H1 (cell line): Measurements from ENCODE around the gene COX19.
"Not testable (repeated sequence)": the region's sequence is repeated elsewhere in the genome, so short reads cannot be mapped to it uniquely, and the experiment has no call there.

Experiments used
- TEAD4 ChIP-seq: IDR thresholded peaks from 2 replicates; pipeline ENCODE4 v1.6.1; 2012; ENCODE audit warnings: low read depth, low read length, inconsistent platforms, mixed read lengths
- TF ChIP-seq, protein P1 (sequence below), 3 experiments: IDR thresholded peaks; 1 replicate in 2 of 3; 2 replicates in 1 of 3; pipeline versions ENCODE4 v1.5.1 to v1.6.1; 2011; ENCODE audit warnings: low read length in 3 of 3, mild to moderate bottlenecking in 3 of 3, inconsistent platforms in 2 of 3, low read depth in 1 of 3, moderate library complexity in 1 of 3; ENCODE audit not compliant: insufficient read depth in 1 of 3; ENCODE audit errors: control extremely low read depth in 1 of 3

- not testable (repeated sequence) for TF ChIP-seq TEAD4
- TF ChIP-seq, protein P1, sequence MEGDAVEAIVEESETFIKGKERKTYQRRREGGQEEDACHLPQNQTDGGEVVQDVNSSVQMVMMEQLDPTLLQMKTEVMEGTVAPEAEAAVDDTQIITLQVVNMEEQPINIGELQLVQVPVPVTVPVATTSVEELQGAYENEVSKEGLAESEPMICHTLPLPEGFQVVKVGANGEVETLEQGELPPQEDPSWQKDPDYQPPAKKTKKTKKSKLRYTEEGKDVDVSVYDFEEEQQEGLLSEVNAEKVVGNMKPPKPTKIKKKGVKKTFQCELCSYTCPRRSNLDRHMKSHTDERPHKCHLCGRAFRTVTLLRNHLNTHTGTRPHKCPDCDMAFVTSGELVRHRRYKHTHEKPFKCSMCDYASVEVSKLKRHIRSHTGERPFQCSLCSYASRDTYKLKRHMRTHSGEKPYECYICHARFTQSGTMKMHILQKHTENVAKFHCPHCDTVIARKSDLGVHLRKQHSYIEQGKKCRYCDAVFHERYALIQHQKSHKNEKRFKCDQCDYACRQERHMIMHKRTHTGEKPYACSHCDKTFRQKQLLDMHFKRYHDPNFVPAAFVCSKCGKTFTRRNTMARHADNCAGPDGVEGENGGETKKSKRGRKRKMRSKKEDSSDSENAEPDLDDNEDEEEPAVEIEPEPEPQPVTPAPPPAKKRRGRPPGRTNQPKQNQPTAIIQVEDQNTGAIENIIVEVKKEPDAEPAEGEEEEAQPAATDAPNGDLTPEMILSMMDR (IDR thresholded peaks at IDR 0.05; ENCODE audit: control extremely low read depth in 1 of 3, insufficient read depth in 1 of 3, low read depth in 1 of 3, low read length in 3 of 3) = not testable (repeated sequence)
Observed at GRCh38 chr7:959740-960139, 15.6 kb downstream of the COX19 start.
